Immature natural killer cell (primary cell): ENCODE data around the gene NMNAT3. TPM values are rescaled to one million over a fixed set of nuclear protein-coding genes. Genes with fewer than 3 reads are reported as not detected.

Experiments used
- DNase-seq, 3 donors: peaks; one replicate each; pipeline ENCODE4 v3.0.0; 2022; ENCODE audit warnings: mixed read lengths in 1 of 3
- H3K27ac Mint-ChIP-seq, 6 donors: one replicate each; pipeline ENCODE4 v1.8.0; 2020; ENCODE audit warnings: mixed read lengths in 6 of 6, mild to moderate bottlenecking in 5 of 6, inconsistent platforms in 4 of 6, moderate library complexity in 3 of 6
- H3K27me3 Mint-ChIP-seq, 3 donors: one replicate each; pipeline ENCODE4 v1.8.0; 2020 to 2021; ENCODE audit warnings: low read depth in 3 of 3, mild to moderate bottlenecking in 3 of 3, mixed read lengths in 3 of 3, moderate library complexity in 3 of 3, inconsistent platforms in 1 of 3
- H3K36me3 Mint-ChIP-seq, 3 donors: one replicate each; pipeline ENCODE4 v1.8.0; 2020; ENCODE audit warnings: mixed read lengths in 3 of 3, inconsistent platforms in 2 of 3, mild to moderate bottlenecking in 2 of 3
- H3K4me1 Mint-ChIP-seq, 2 donors: one replicate each; pipeline ENCODE4 v1.8.0; 2020; ENCODE audit warnings: inconsistent platforms in 2 of 2, mild to moderate bottlenecking in 2 of 2, mixed read lengths in 2 of 2, moderate library complexity in 1 of 2
- H3K4me3 Mint-ChIP-seq, 5 donors: one replicate each; pipeline ENCODE4 v1.8.0; 2020; ENCODE audit warnings: mild to moderate bottlenecking in 5 of 5, mixed read lengths in 5 of 5, inconsistent platforms in 3 of 5, moderate library complexity in 3 of 5
- H3K9me3 Mint-ChIP-seq, 6 donors: one replicate each; pipeline ENCODE4 v1.8.0; 2020; ENCODE audit warnings: mild to moderate bottlenecking in 6 of 6, mixed read lengths in 6 of 6, inconsistent platforms in 4 of 6, moderate library complexity in 3 of 6
- polyA plus RNA-seq, 3 donors: library from polyadenylated mRNA; unstranded; fragments of 300-500 nt; fragmentation: Illumina TruSeq; gene quantifications; one replicate each; pipeline ENCODE4 v1.2.3, GENCODE V29; 2021

NMNAT3 gene
- polyA plus RNA-seq, 3 donors from 2014 or later, result 1.4 to 7.1 (median 2.5) TPM

DNA sequence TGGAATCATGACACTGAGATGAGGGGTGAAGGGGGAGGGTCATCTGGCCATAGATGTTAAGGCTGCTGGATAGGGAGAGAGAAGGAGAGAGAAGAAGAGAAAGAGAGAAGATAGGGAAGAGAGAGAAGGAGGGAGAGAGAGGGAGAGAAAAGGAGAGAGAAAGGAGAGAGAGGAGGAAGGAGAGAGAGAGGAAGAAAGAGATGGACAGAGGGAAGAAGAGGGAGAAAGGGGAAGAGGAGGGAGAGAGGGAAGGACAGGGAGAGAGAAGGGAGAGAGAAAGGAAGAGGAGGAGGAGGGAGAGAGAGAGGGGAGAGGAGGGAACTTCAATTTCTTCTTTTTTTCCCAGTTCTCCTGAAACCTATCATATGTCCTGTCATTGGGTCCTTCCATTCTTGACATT lies 123.1 kb downstream of the NMNAT3 start:
- Mint-ChIP-seq H3K27ac (no peak overlapping the region), H3K4me3 (no peak overlapping the region), H3K9me3 (no peaks in the 10 kb centered on the region), H3K27me3 (peaks cover 5 to 13% (median 8%) of the 10 kb centered on the region in 3 donors), H3K4me1 (no peaks in the 10 kb centered on the region), H3K36me3 (no peaks in the 10 kb centered on the region)
- no peak for DNase-seq

DNA sequence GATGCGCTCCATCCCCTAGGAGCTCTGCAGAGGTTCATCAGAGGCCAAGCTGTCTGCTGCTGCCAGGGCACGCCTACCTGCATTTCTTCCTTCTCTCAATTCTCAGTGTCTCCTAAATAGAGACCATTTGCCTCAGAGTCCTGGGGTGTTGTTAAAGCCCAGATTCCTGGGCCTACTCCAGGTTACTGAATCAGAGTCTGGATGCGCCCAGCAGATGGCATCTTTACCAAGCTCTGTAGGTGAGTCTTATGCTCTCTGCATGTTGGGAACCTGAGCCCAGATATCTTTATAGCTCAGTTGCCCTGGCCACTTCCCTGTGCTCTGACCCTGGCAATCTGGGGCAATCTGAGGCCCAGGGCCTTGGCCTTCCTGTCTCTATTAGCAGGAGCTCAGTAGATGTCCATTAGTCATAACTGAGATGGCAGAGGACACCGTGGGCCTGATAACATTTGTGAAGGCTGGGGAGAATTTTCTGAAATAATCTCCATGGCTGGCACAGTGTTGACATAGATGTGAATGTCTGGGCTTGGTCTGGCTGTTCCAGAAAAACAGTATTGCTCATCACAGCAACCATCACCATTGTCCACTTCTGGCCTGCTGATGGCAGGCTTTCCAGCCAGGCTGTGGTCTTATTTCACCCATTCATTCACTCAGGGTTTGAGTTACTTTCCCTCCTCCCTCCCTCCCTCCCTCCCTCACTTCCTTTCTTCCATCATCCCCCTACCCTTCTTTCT lies 125.0 kb downstream of the NMNAT3 start:
- Mint-ChIP-seq H3K9me3 (no peaks in the 10 kb centered on the region), H3K27me3 (peaks cover 5 to 13% (median 8%) of the 10 kb centered on the region in 3 donors)

DNA sequence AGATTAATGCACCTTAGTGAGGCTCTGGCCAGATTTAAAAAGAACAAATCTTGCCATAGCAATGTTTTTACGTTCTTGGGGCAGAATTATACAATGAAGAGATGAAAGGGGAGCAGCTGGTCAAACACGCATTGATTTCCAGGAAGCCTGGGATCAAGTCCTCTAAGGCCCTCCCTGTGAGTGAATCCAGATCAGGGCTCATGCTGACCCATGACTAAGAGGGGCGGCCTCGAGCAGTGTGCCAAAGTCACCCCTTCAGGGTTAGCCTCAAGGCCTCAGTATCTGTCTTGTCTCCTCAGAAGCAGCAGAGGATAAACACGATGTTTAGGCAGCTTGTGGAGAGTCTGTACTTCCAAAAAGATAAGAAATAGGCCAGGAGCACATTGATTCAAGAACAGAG lies 129.0 kb downstream of the NMNAT3 start:
- DNase-seq, result no peak
- peaks cover 4 to 13% (median 8%) of the 10 kb centered on the region in 3 donors for H3K27me3 Mint-ChIP-seq
- no peak overlapping the region for H3K27ac Mint-ChIP-seq
- H3K4me1 Mint-ChIP-seq, result no peaks in the 10 kb centered on the region
- H3K9me3 Mint-ChIP-seq, result peaks cover 0 to 2% (median 0%) of the 10 kb centered on the region in 6 donors
- H3K4me3 Mint-ChIP-seq, result no peak overlapping the region
- H3K36me3 Mint-ChIP-seq, result no peaks in the 10 kb centered on the region

More for the DNA sequence above, 125.0 kb downstream of the NMNAT3 start:
- Mint-ChIP-seq H3K4me1 (no peaks in the 10 kb centered on the region), H3K27ac (no peak overlapping the region), H3K36me3 (no peaks in the 10 kb centered on the region), H3K4me3 (no peak overlapping the region)
- no peak for DNase-seq

DNA sequence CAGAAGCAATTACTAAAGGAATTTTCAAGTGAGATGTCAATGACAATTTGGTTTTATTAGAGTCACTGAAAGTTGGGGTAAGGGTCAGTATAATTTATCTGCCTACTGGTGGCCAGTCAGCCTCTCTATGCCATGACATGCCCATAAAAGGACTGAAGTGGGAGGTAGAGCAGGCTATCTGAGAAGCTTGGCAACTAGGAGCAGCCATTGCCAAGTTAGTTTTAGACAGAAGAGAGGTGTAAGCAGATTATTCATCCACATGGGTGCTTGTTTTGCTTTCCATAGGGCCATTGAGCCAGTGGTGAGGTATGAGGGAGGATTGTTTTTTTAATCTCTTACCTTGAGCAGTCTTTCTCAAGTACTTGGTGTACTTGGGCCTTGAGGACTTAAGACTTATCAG lies 130.1 kb downstream of the NMNAT3 start:
- H3K4me1 Mint-ChIP-seq, result no peaks in the 10 kb centered on the region
- no peaks in the 10 kb centered on the region for H3K36me3 Mint-ChIP-seq

DNA sequence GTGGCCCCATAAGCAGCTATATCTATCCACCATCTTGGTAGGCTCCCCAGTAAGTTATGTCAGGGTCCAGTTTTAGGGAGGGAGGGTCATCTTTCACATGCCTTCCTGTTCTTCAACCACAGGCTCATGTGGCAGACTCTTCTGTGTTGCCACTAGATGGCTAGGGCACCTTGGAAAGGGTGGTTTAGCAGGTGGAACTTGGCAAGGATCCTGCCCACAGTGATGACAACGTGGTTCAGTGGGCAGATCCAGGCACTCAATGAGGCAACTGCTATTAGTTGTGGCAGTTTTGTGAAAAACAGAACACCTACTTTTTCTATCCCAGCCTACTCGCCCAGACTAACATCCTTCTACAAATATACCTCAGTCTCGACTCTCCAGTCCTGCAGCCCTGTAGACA lies 131.0 kb downstream of the NMNAT3 start:
- no peak overlapping the region for H3K4me3 Mint-ChIP-seq
- H3K36me3 Mint-ChIP-seq, result no peaks in the 10 kb centered on the region
- H3K27ac Mint-ChIP-seq, result no peak overlapping the region
- H3K27me3 Mint-ChIP-seq, result peaks cover 4 to 9% (median 5%) of the 10 kb centered on the region in 3 donors
- no peak for DNase-seq
- H3K4me1 Mint-ChIP-seq, result no peaks in the 10 kb centered on the region
- peaks cover 0 to 3% (median 0%) of the 10 kb centered on the region in 6 donors for H3K9me3 Mint-ChIP-seq

More for the DNA sequence above, 130.1 kb downstream of the NMNAT3 start:
- Mint-ChIP-seq H3K27ac (no peak overlapping the region), H3K27me3 (peaks cover 4 to 10% (median 6%) of the 10 kb centered on the region in 3 donors), H3K9me3 (peaks cover 0 to 3% (median 0%) of the 10 kb centered on the region in 6 donors), H3K4me3 (no peak overlapping the region)
- no peak for DNase-seq

DNA sequence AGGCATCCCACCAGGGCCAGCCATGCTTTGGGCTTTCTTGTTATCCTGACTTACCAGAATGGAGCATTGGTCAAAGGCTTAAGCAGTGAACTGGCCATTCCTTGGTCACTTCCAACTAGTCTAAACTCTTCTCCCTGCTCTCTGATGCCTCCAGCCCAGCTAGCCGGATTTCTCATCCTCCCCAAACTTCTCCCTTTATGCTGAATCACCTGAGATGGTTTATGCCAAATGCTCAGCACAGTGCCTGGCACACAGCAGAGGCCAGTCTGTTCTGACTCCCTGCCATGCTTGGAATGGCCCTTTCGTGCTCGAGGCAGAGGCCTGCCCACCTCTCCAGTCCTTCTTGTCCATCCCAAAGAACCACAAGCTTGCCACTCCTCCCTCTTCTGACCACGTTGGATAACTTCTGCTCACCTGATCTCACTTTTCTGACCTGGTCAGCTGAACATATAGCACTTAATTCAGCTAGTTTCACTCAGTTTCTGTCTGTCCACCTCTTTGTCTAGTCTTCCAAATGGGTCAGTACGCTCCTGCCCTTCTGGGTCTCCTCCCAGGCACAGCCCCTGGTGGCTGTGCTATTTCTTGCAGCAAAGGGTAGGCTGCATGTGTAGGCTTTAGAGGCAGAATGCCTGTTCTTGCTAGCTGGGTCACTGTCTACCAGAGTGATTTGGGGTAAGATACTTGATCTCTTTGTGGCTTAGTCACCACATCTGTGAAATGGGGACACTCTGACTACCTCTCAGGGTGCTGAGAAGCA lies 136.1 kb downstream of the NMNAT3 start:
- H3K36me3 Mint-ChIP-seq, result no peaks in the 10 kb centered on the region
- peaks cover 0 to 14% (median 13%) of the 10 kb centered on the region in 3 donors for H3K27me3 Mint-ChIP-seq
- H3K9me3 Mint-ChIP-seq, result peaks cover 0 to 5% (median 0%) of the 10 kb centered on the region in 6 donors
- no peak overlapping the region for H3K4me3 Mint-ChIP-seq
- no peak overlapping the region for H3K27ac Mint-ChIP-seq
- no peak for DNase-seq
- peaks cover 0 to 5% of the 10 kb centered on the region in 2 donors for H3K4me1 Mint-ChIP-seq

DNA sequence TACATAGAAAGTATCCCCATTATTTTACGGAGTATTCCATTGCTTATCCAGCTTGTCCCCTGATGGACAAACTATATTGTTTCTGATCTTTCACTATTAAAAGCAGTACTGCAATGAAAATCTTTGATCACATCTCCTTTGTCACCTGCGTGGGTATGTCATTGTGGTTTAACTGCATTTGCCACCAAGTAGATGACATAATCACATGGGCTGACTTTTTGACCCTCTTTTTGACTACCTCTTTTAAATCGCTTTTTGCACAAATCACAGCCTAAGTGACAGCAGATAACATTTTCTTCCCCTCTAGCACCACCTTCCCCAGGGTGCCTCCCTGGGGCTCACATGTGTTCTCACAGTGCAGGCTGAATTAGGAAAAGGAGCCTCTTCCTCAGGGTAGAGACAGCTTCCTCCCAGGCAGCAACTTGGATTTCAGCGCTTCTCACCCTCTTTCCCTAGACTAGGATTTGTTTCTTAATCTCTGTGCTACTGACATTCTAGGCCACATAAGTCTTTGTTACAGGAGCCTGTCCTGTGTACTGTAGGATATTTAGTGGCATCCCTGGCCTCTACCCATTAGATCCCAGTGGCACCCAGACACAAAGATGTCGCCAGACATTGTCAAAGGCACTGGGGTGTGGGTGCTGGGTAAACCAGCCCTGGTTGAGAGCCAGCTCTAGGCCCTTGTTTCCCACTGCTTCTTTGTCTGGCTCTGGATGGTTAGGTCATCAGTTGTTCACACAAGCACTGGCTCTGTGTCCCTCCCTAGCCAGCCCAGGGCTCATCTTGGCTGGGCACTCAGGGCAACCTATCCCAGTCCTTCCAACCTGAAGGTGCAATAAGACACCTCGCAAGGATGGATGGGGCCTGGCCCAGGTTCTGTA lies 136.9 kb downstream of the NMNAT3 start:
- DNase-seq, result no peak
- H3K9me3 Mint-ChIP-seq, result peaks cover 0 to 5% (median 0%) of the 10 kb centered on the region in 6 donors
- H3K27ac Mint-ChIP-seq, result no peak overlapping the region
- H3K27me3 Mint-ChIP-seq, result peaks cover 0 to 13% (median 12%) of the 10 kb centered on the region in 3 donors
- no peak overlapping the region for H3K4me3 Mint-ChIP-seq
- H3K36me3 Mint-ChIP-seq, result no peaks in the 10 kb centered on the region
- H3K4me1 Mint-ChIP-seq, result peaks cover 0 to 5% of the 10 kb centered on the region in 2 donors

DNA sequence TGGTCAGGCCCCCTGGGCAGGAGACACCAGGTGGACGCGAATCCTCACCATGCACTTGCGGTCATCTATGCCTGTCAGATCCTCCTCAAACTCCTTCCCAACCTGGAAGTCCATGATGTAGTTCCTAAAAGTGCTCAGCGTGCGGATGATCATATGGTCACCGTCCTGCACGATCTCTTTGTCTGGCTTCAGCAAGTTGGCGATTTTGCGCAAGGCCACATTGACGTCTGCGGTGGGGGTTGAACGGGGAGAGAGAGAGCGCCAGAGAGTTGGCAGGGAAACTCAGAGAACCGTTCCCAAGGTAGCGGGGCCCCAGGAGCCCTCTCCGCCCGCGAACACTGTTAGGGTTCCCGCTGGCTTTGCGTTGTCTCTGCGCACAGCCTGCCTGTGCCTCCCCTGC lies 139.0 kb downstream of the NMNAT3 start:
- Mint-ChIP-seq H3K4me3 (no peak overlapping the region), H3K4me1 (peaks cover 0 to 5% of the 10 kb centered on the region in 2 donors), H3K27me3 (peaks cover 0 to 13% (median 12%) of the 10 kb centered on the region in 3 donors), H3K27ac (no peak overlapping the region), H3K9me3 (peaks cover 0 to 2% (median 0%) of the 10 kb centered on the region in 6 donors), H3K36me3 (no peaks in the 10 kb centered on the region)
- DNase-seq, result no peak

DNA sequence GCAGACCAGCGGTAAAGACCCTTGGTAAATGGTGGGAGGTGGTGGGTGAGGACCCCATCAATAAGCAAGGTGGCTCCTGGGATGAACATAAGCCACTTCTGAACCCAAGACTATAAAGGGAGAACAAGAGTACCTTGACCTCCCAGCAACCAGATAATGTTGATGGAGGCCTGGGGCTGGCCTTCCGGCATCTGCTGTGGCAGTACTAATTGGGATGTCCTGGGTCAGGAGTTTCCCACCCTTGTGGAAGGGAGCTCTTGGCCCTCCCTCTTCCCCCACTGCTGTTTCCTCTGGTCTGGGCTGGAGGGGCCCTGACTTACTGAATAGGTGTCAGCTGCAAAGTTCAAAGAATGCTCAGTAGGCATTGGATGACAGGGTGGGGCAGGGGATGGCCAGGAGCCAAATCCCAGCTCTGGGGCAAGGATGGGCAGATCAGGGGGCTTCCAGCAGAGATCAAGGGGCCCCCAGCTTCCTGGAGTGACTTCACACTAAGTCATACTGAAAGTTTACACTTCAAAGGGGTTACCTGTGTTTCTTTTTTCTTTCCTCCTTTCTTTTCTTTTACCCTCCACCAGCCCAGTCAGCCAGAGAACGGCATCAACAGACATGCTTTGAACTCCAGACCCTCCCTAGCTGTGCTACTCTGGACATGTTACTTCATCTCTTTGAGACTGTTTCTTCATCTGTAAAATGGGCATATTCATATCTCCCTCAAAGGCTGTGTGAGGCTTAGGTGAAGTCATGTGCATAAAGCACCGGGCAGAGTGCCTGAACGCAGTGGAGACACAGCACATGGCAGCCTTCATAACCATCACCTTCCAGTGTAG lies 139.8 kb downstream of the NMNAT3 start:
- peaks cover 0 to 2% (median 0%) of the 10 kb centered on the region in 6 donors for H3K9me3 Mint-ChIP-seq
- H3K27me3 Mint-ChIP-seq, result peaks cover 0 to 13% (median 12%) of the 10 kb centered on the region in 3 donors
- no peak overlapping the region for H3K4me3 Mint-ChIP-seq

DNA sequence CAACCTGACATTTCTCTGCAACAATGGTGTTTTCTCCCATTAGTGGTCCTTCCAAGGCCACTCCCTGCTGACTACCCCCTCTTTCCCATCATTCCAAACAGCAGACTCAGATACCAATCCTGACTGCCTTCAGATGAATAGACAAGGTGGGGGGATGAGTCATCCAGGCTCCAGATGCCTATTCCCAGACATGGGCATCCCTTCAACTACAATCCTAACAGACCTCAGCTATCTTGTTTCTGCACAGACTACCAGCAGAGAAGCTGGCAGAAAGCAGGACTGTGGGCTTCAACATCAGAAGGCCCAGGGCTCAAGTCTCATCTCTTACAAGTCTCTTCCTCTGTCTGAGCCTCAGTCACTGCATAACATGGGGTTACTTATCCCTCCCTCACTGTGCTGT lies 140.4 kb downstream of the NMNAT3 start:
- Mint-ChIP-seq H3K27ac (no peak overlapping the region), H3K27me3 (peaks cover 0 to 13% (median 12%) of the 10 kb centered on the region in 3 donors), H3K4me1 (peaks cover 0 to 5% of the 10 kb centered on the region in 2 donors), H3K36me3 (no peaks in the 10 kb centered on the region), H3K9me3 (peaks cover 0 to 2% (median 0%) of the 10 kb centered on the region in 6 donors), H3K4me3 (no peak overlapping the region)
- no peak for DNase-seq

More for the DNA sequence above, 139.8 kb downstream of the NMNAT3 start:
- no peak overlapping the region for H3K27ac Mint-ChIP-seq
- DNase-seq, result no peak
- H3K36me3 Mint-ChIP-seq, result no peaks in the 10 kb centered on the region
- peaks cover 0 to 5% of the 10 kb centered on the region in 2 donors for H3K4me1 Mint-ChIP-seq

DNA sequence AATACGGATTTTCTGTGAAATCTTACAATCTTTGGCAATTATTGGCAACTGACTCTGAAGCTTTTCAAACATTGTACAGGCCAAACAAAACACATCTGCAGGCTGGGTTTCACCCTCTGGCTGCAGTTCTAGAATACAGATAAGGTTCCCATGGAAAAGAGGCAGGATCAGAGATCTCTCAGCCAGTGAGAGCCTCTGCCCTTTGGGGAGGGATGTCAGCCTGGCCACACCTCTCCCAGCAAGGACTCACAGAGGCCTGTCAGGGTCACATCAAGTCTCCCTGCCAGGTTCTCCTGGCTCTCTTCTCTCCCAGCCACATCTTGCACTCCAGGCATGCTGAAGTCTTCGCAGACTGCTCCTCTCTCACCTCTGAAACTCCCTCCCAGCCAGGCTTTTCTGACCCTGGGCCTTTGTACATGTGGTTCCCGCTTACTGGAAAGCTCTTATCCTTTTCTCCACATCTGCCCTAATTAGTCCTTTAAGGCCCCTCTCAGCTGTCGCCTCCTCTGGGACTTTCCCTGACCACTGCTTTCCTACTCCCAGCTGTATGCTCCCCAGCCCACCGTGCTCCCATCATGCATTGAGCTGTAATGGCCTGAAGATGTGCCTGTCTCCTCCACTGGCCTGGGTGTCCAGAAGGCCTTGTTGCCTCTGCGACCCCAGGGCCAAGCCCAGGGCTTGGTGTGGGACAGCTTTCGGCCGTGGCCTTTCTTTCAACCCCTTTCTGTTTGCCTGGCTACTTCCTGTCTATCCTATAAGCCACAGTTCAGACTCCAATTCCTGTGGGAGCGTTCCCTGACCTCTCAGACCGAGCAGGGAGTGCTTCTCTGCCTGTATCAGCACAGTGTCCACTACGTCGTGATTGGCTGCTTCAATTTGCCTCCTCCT lies 142.5 kb downstream of the NMNAT3 start:
- no peak for DNase-seq
- H3K27me3 Mint-ChIP-seq, result peaks cover 3 to 9% (median 3%) of the 10 kb centered on the region in 3 donors
- H3K4me1 Mint-ChIP-seq, result no peaks in the 10 kb centered on the region
- peaks cover 0 to 2% (median 0%) of the 10 kb centered on the region in 6 donors for H3K9me3 Mint-ChIP-seq
- H3K36me3 Mint-ChIP-seq, result no peaks in the 10 kb centered on the region
- no peak overlapping the region for H3K4me3 Mint-ChIP-seq
- H3K27ac Mint-ChIP-seq, result no peak overlapping the region

DNA sequence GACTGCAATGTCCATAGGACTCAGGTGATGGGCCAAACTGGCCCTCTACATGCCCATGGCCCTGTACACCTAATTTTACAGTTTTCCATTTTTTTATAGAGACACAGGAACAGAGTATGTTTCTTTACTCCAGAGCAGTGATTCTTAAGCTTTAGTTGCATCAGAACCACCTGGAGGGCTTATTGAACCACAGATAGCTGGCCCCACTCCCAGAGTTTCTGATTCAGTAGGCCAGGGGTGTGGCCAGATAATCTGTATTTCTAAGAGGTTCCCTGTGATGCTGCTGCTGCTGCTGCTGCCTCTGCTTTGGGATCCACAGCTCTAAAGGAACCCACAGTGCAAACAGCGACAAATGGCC lies 143.3 kb downstream of the NMNAT3 start:
- H3K4me1 Mint-ChIP-seq, result no peaks in the 10 kb centered on the region
- no peaks in the 10 kb centered on the region for H3K36me3 Mint-ChIP-seq
- no peak overlapping the region for H3K4me3 Mint-ChIP-seq
- DNase-seq, result no peak
- H3K27ac Mint-ChIP-seq, result no peak overlapping the region
- H3K9me3 Mint-ChIP-seq, result peaks cover 0 to 2% (median 0%) of the 10 kb centered on the region in 6 donors
- peaks cover 3 to 9% (median 3%) of the 10 kb centered on the region in 3 donors for H3K27me3 Mint-ChIP-seq
